Tibial nerve (tissue), 4 donors: ENCODE data around the gene HTR5A.

Experiments
- EP300 ChIP-seq, 2 donors: sonication (generic); formaldehyde crosslinking; IDR thresholded peaks; one replicate each; pipeline ENCODE4 v1.6.1; 2017; ENCODE audit warnings: antibody characterized with exemption in 2 of 2, mild to moderate bottlenecking in 1 of 2
- POLR2A ChIP-seq, 2 donors: fragments of 450-650 bp; IDR thresholded peaks; one replicate each; pipeline ENCODE4 v1.6.1; 2017; ENCODE audit warnings: antibody characterized with exemption in 2 of 2, mild to moderate bottlenecking in 2 of 2, moderate library complexity in 2 of 2
- TF ChIP-seq, protein P1 (sequence below), 5 experiments: fragments of 200-600 bp in 3 of 5; fragments of 450-650 bp in 2 of 5; sonication (generic) in 3 of 5; IDR thresholded peaks; one replicate each; pipeline ENCODE4 v1.5.1; 2016 to 2019; ENCODE audit warnings: antibody characterized with exemption in 5 of 5, mild to moderate bottlenecking in 3 of 5, moderate library complexity in 2 of 5

DNA sequence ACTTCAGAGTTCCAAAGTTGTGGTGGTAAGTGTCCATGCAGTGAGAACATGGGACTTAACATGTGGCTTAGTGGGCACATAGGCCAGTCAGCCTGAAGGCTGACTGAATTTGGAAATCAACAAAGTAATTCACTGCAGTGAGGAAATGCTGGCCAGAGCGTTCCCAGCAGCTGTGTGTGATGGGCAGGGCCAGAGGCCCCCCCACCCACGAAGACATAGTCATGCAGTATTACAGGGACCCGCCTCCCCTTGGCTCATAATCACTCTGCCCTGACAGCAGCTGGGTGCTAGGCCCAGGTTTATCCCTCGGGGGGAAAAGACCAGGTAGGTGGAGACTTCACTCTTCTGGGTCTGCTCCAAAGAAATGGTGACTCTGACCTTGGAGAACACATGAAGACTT is 33.7 kb downstream of the HTR5A start:
- TF ChIP-seq, protein P1, sequence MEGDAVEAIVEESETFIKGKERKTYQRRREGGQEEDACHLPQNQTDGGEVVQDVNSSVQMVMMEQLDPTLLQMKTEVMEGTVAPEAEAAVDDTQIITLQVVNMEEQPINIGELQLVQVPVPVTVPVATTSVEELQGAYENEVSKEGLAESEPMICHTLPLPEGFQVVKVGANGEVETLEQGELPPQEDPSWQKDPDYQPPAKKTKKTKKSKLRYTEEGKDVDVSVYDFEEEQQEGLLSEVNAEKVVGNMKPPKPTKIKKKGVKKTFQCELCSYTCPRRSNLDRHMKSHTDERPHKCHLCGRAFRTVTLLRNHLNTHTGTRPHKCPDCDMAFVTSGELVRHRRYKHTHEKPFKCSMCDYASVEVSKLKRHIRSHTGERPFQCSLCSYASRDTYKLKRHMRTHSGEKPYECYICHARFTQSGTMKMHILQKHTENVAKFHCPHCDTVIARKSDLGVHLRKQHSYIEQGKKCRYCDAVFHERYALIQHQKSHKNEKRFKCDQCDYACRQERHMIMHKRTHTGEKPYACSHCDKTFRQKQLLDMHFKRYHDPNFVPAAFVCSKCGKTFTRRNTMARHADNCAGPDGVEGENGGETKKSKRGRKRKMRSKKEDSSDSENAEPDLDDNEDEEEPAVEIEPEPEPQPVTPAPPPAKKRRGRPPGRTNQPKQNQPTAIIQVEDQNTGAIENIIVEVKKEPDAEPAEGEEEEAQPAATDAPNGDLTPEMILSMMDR (IDR thresholded peaks at IDR 0.05), result no peak
- TF ChIP-seq EP300 (IDR thresholded peaks at IDR 0.05), result no peak
- TF ChIP-seq POLR2A (IDR thresholded peaks at IDR 0.05), result no peak
